Uterus (tissue), 4 donors: ENCODE measurements around the gene TAMM41. TPM values are rescaled to one million over a fixed set of nuclear protein-coding genes. Genes with fewer than 3 reads are reported as not detected.
"Not testable (repeated sequence)": the region's sequence is repeated elsewhere in the genome, so short reads cannot be mapped to it uniquely, and the experiment has no call there.

Source experiments
- DNase-seq, 2 donors: peaks; one replicate each; pipeline ENCODE4 v3.0.0-alpha.2; 2019 to 2020
- H3K27ac ChIP-seq, 2 donors: fragments of 200-600 bp; sonication (generic); 1 replicate in 1 of 2; 2 replicates in 1 of 2; pipeline ENCODE4 v1.5.1; 2016 to 2018
- H3K27me3 ChIP-seq, 2 donors: fragments of 200-600 bp; sonication (generic); one replicate each; pipeline ENCODE4 v1.5.1; 2018 to 2019; ENCODE audit warnings: control low read depth in 1 of 2
- H3K36me3 ChIP-seq, 2 donors: fragments of 200-600 bp; sonication (generic); one replicate each; pipeline ENCODE4 v1.5.1; 2019; ENCODE audit warnings: control low read depth in 1 of 2
- H3K4me1 ChIP-seq, 2 donors: fragments of 200-600 bp; sonication (generic); one replicate each; pipeline ENCODE4 v1.5.1; 2018 to 2019; ENCODE audit warnings: control low read depth in 1 of 2
- H3K4me3 ChIP-seq, 2 donors: fragments of 200-600 bp; sonication (generic); 1 replicate in 1 of 2; 2 replicates in 1 of 2; pipeline ENCODE4 v1.5.1; 2018 to 2019; ENCODE audit warnings: mild to moderate bottlenecking in 1 of 2
- H3K9me3 ChIP-seq, 2 donors: fragments of 200-600 bp; sonication (generic); one replicate each; pipeline ENCODE4 v1.5.1; 2019; ENCODE audit warnings: control low read depth in 1 of 2
- POLR2A ChIP-seq, 2 donors: fragments of 450-650 bp; IDR thresholded peaks; one replicate each; pipeline ENCODE4 v1.6.1; 2016; ENCODE audit warnings: antibody characterized with exemption in 2 of 2, mild to moderate bottlenecking in 1 of 2, moderate library complexity in 1 of 2
- intact Hi-C: fragments of 100-400 bp; cut with DNase I; formaldehyde crosslinking; loops from one replicate; pipeline ENCODE4 v1.15.1; 2023; ENCODE audit warnings: low total_unique reads
- total RNA-seq, 4 donors: library from RNA; depleted of rRNA in 3 of 4; stranded (reverse); fragments of >200 nt in 3 of 4; gene quantifications; one replicate each; pipeline versions ENCODE4 v1.1.0 to v1.2.4, GENCODE V29; 2014 to 2023
- TF ChIP-seq, protein P1 (sequence below), 4 experiments: fragments of 200-600 bp in 2 of 4; fragments of 450-650 bp in 2 of 4; sonication (generic) in 2 of 4; IDR thresholded peaks; one replicate each; pipeline ENCODE4 v1.5.1; 2016 to 2019; ENCODE audit warnings: antibody characterized with exemption in 4 of 4, mild to moderate bottlenecking in 2 of 4, moderate library complexity in 1 of 4
- donor health status: DM: yes; HTN: yes; CAD: no.

Gene TAMM41
- total RNA-seq, 4 donors from 2014 or later = 4.9 to 34.6 (median 25.6) TPM

DNA sequence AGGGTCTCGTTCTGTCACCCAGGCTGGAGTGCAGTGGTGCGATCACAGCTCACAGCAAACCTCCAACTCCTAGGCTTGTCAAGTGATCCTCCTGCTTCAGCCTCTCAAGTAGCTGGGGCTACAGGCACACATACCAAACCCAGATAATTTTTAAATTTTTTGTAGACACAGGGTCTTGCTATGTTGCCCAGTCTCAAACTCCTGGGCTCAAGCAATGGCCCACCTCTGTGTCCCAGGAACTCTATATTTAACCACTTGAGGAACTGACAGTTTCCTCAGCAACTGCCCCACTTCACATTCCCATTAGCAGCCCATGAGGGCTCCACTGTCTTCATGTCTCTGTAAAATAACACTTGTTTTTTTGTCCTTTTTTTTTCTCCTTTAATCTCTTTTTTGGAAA is 68.4 kb downstream of the TAMM41 start:
- Histone ChIP-seq H3K4me1 (no peaks in the 10 kb centered on the region), H3K9me3 (no peaks in the 10 kb centered on the region), H3K36me3 (no peaks in the 10 kb centered on the region), H3K27ac (no peak overlapping the region), H3K4me3 (no peak overlapping the region), H3K27me3 (no peaks in the 10 kb centered on the region)
- no peak for DNase-seq
- TF ChIP-seq POLR2A (IDR thresholded peaks at IDR 0.05) = no peak
- TF ChIP-seq, protein P1, sequence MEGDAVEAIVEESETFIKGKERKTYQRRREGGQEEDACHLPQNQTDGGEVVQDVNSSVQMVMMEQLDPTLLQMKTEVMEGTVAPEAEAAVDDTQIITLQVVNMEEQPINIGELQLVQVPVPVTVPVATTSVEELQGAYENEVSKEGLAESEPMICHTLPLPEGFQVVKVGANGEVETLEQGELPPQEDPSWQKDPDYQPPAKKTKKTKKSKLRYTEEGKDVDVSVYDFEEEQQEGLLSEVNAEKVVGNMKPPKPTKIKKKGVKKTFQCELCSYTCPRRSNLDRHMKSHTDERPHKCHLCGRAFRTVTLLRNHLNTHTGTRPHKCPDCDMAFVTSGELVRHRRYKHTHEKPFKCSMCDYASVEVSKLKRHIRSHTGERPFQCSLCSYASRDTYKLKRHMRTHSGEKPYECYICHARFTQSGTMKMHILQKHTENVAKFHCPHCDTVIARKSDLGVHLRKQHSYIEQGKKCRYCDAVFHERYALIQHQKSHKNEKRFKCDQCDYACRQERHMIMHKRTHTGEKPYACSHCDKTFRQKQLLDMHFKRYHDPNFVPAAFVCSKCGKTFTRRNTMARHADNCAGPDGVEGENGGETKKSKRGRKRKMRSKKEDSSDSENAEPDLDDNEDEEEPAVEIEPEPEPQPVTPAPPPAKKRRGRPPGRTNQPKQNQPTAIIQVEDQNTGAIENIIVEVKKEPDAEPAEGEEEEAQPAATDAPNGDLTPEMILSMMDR (IDR thresholded peaks at IDR 0.05) = no peak
- intact Hi-C loops = no loop called here

DNA sequence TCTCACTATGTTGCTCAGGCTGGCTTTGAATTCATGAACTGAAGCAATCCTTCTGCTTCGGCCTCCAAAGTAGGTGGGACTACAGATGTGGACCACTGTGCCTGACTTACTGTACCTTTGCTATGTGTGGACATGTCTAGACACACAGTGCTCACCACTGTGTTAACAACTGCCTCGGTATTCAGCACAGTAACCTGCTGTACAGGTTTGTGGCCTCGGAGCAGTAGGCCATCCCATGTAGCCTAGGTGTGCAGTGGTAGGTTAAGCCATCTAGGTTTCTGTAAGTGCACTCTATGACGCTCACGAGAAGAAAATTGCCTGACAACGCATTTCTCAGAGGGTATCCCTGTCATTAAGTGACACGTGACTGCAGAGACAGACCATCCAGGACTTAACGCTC is 70.3 kb downstream of the TAMM41 start:
- no peak for DNase-seq
- TF ChIP-seq, protein P1 (IDR thresholded peaks at IDR 0.05) = no peak
- TF ChIP-seq POLR2A (IDR thresholded peaks at IDR 0.05) = no peak
- no peaks in the 10 kb centered on the region for H3K9me3 ChIP-seq

DNA sequence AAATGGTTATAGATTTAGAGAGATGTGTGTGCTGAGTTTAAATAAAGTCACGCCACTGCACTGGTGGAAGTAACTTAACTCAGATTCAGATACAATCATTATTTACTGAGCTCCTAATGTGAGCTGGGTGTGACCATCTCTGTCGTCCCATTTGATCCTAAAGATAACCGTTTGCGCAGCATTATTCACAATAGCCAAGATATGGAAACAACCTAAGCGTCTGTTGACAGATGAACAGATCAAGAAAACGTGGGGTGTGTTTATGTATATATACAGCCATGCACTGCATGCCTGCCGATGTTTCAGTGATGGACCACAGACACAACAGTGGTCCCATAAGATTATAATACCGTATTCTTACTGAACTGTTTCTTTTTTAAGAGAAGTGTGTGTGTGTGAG is 71.2 kb downstream of the TAMM41 start:
- Histone ChIP-seq H3K27me3 (no peaks in the 10 kb centered on the region), H3K9me3 (no peaks in the 10 kb centered on the region), H3K27ac (no peak overlapping the region), H3K4me3 (no peak overlapping the region), H3K36me3 (no peaks in the 10 kb centered on the region), H3K4me1 (no peaks in the 10 kb centered on the region)
- intact Hi-C loops = no loop called here
- DNase-seq = no peak
- TF ChIP-seq, protein P1 (IDR thresholded peaks at IDR 0.05) = no peak
- TF ChIP-seq POLR2A (IDR thresholded peaks at IDR 0.05) = no peak

More for the DNA sequence above, 70.3 kb downstream of the TAMM41 start:
- H3K27me3 ChIP-seq = no peaks in the 10 kb centered on the region
- intact Hi-C loops = no loop called here
- H3K36me3 ChIP-seq = no peaks in the 10 kb centered on the region
- no peaks in the 10 kb centered on the region for H3K4me1 ChIP-seq
- no peak overlapping the region for H3K27ac ChIP-seq
- H3K4me3 ChIP-seq = no peak overlapping the region

DNA sequence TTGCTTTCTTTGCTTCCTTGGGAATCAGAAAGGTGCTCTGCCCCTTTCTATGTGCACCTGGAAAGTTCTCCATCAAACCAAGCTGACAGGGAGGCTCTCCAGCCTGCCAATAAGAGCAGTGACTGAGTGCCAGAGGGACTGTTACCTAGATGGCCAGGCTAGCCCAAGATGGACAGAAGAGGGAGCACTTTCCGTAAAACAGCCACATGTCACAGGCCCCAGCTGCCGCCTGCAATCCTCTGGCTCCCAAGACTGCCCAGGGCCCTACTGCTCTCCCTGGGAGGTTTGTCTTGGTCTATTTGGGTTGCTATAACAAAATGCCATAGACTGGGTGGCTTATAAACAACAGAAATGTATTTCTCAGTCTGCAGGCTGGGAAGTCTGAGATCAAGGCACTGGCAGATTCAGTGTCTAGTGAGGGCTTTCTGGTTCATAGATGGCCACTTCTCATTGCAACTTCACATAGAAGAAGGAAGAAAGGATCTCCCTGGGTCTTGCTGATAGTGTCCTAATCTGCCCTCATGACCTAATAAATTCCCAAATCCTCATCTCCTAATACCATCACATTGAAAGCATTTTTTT is 72.3 kb downstream of the TAMM41 start:
- H3K4me3 ChIP-seq = no peak overlapping the region
- H3K9me3 ChIP-seq = no peaks in the 10 kb centered on the region
- H3K36me3 ChIP-seq = no peaks in the 10 kb centered on the region
- no peaks in the 10 kb centered on the region for H3K4me1 ChIP-seq
- no peak for TF ChIP-seq POLR2A (IDR thresholded peaks at IDR 0.05)
- TF ChIP-seq, protein P1 (IDR thresholded peaks at IDR 0.05) = peak in 2 of 4 experiments; percentile 5
- no peak overlapping the region for H3K27ac ChIP-seq
- intact Hi-C loops = no loop called here
- H3K27me3 ChIP-seq = no peaks in the 10 kb centered on the region
- no peak for DNase-seq

DNA sequence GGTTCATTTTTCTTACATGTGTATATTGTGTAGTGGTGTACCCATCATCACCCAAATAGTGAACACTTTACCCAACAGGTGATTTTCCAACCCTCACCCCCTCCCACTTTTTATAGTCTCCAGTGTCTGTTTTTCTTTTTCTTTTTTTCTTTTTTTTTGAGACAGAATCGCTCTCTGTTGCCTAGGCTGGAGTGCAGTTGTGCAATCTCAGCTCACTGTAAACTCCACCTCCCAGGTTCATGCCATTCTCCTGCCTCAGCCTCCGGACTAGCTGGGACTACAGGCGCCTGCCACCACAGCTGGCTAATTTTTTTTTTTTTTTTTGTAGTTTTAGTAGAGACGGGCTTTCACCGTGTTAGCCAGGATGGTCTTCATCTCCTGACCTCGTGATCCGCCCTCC is 74.8 kb downstream of the TAMM41 start:
- H3K4me1 ChIP-seq, H3K9me3 ChIP-seq, H3K27ac ChIP-seq, H3K27me3 ChIP-seq, intact Hi-C loops, H3K4me3 ChIP-seq, DNase-seq, H3K36me3 ChIP-seq: not testable (repeated sequence)
